Natural killer cell (primary cell): Measurements from ENCODE around the gene NEK3. TPM values are rescaled to one million over a fixed set of nuclear protein-coding genes. Genes with fewer than 3 reads are reported as not detected.
"Not testable (repeated sequence)": the region's sequence is repeated elsewhere in the genome, so short reads cannot be mapped to it uniquely, and the experiment has no call there.

Experiments used
- ATAC-seq, 3 donors: fragments of 150-1000 bp in 2 of 3; fragments of 200-7000 bp in 1 of 3; cut with Tn5 transposase; 1 replicate in 1 of 3; 2 replicates in 2 of 3; pipeline ENCODE4 v1.10.0; 2021; ENCODE audit warnings: mild to moderate bottlenecking in 2 of 3, moderate library complexity in 2 of 3
- DNase-seq, 2 donors: peaks; one replicate each; pipeline versions ENCODE4 v3.0.0 to v3.0.0-alpha.2; 2013 to 2021; ENCODE audit warnings: mixed read lengths in 1 of 2
- H3K27ac ChIP-seq: one replicate; pipeline ENCODE4 v1.5.1; 2013; ENCODE audit warnings: mild to moderate bottlenecking, low read length
- H3K27me3 ChIP-seq: one replicate; pipeline ENCODE4 v1.6.1; 2013; ENCODE audit warnings: low read length; ENCODE audit not compliant: control insufficient read depth, insufficient read depth
- H3K36me3 ChIP-seq: one replicate; pipeline ENCODE4 v1.6.1; 2013; ENCODE audit warnings: low read length; ENCODE audit not compliant: control insufficient read depth, insufficient read depth
- H3K4me1 ChIP-seq: one replicate; pipeline ENCODE4 v1.6.1; 2013; ENCODE audit warnings: low read length; ENCODE audit not compliant: control insufficient read depth, insufficient read depth
- H3K4me3 ChIP-seq: one replicate; pipeline ENCODE4 v1.5.1; 2013; ENCODE audit warnings: low read length
- H3K9me3 ChIP-seq: one replicate; pipeline ENCODE4 v1.6.1; 2013; ENCODE audit warnings: low read length; ENCODE audit not compliant: control insufficient read depth, insufficient read depth
- H3K27ac Mint-ChIP-seq, 2 donors: one replicate each; pipeline ENCODE4 v1.8.0; 2022; ENCODE audit warnings: mild to moderate bottlenecking in 2 of 2, mixed read lengths in 2 of 2, moderate library complexity in 1 of 2
- H3K27me3 Mint-ChIP-seq, 2 donors: one replicate each; pipeline ENCODE4 v1.8.0; 2022; ENCODE audit warnings: low read depth in 2 of 2, mixed read lengths in 2 of 2
- H3K36me3 Mint-ChIP-seq: one replicate; pipeline ENCODE4 v1.8.0; 2022; ENCODE audit warnings: mixed read lengths
- H3K4me1 Mint-ChIP-seq, 2 donors: one replicate each; pipeline ENCODE4 v1.8.0; 2022; ENCODE audit warnings: mixed read lengths in 2 of 2
- H3K4me3 Mint-ChIP-seq: one replicate; pipeline ENCODE4 v1.8.0; 2022; ENCODE audit warnings: mild to moderate bottlenecking, moderate library complexity, mixed read lengths
- H3K9me3 Mint-ChIP-seq, 2 donors: one replicate each; pipeline ENCODE4 v1.8.0; 2022; ENCODE audit warnings: mixed read lengths in 2 of 2
- CTCF ChIP-seq: fragments of 200-600 bp; IDR thresholded peaks from one replicate; pipeline ENCODE4 v1.8.0; 2022; ENCODE audit warnings: antibody characterized with exemption
- WGBS: methylation state at CpG from one replicate; pipeline ENCODE4 v1.1.7; 2013; ENCODE audit warnings: missing lambda C conversion rate; ENCODE audit not compliant: insufficient coverage; 5-methylcytosine and 5-hydroxymethylcytosine counted together
- intact Hi-C: fragments of 100-400 bp; cut with micrococcal nuclease; formaldehyde crosslinking; loops from one replicate; pipeline ENCODE4 v1.14.2; 2022
- total RNA-seq, 4 donors: library from RNA; stranded (reverse); fragments of 120-200 nt in 1 of 4; gene quantifications; one replicate each; pipeline versions ENCODE4 v1.2.3 to v1.2.4, GENCODE V29; 2013 to 2022

NEK3 gene
- total RNA-seq, 3 donors from 2014 or later (not counting 1 experiment from before 2014, with no cell fraction given) = 7.5 to 15.2 (median 8.8) TPM

- Mint-ChIP-seq H3K4me3 (peak overlapping the region; percentile 23), H3K9me3 (no peaks in the 10 kb centered on the region), H3K36me3 (no peaks in the 10 kb centered on the region), H3K4me1 (peaks cover 19 to 22% of the 10 kb centered on the region in 2 donors), H3K27me3 (no peaks in the 10 kb centered on the region), H3K27ac (peak overlapping the region; percentile 67 to 73)
- no CpG with 5 or more reads among the region's 1 CpG for WGBS
- Histone ChIP-seq H3K4me1 (peaks cover 6% of the 10 kb centered on the region), H3K9me3 (no peaks in the 10 kb centered on the region), H3K4me3 (no peak overlapping the region), H3K36me3 (peaks cover 13% of the 10 kb centered on the region), H3K27ac (no peak overlapping the region), H3K27me3 (no peaks in the 10 kb centered on the region)
- TF ChIP-seq CTCF = no peak
- DNase-seq = no peak
- no peak for ATAC-seq
- intact Hi-C loops = no loop called here
Measured at GRCh38 chr13:52187029-52187423, 27.6 kb upstream of the NEK3 start.

GRCh38 chr13:52181316-52181954 is 22.0 kb upstream of the NEK3 start:
- 38% methylated on average over 3 of the region's 5 CpGs for WGBS
- H3K36me3 Mint-ChIP-seq, H3K27me3 Mint-ChIP-seq, H3K9me3 ChIP-seq, H3K27me3 ChIP-seq, H3K4me1 Mint-ChIP-seq, H3K4me3 Mint-ChIP-seq, H3K9me3 Mint-ChIP-seq, H3K4me1 ChIP-seq, ATAC-seq, H3K27ac Mint-ChIP-seq, intact Hi-C loops, H3K4me3 ChIP-seq, H3K27ac ChIP-seq, DNase-seq: not testable (repeated sequence)
- peaks cover 25% of the 10 kb centered on the region for H3K36me3 ChIP-seq

GRCh38 chr13:52179925-52180324 is 20.5 kb upstream of the NEK3 start:
- Mint-ChIP-seq H3K4me3 (no peak overlapping the region), H3K36me3 (no peaks in the 10 kb centered on the region), H3K27ac (no peak overlapping the region), H3K9me3 (no peaks in the 10 kb centered on the region), H3K27me3 (no peaks in the 10 kb centered on the region), H3K4me1 (no peaks in the 10 kb centered on the region)
- H3K9me3 ChIP-seq = no peaks in the 10 kb centered on the region
- H3K36me3 ChIP-seq = peaks cover 25% of the 10 kb centered on the region
- no peak overlapping the region for H3K27ac ChIP-seq
- ATAC-seq = no peak
- no peak for DNase-seq
- no peak for TF ChIP-seq CTCF
- no peak overlapping the region for H3K4me3 ChIP-seq
- WGBS = 83% methylated on average over 1 of the region's 2 CpGs
- no peaks in the 10 kb centered on the region for H3K4me1 ChIP-seq
- H3K27me3 ChIP-seq = no peaks in the 10 kb centered on the region
- intact Hi-C loops = no loop called here

- H3K27me3 Mint-ChIP-seq = no peaks in the 10 kb centered on the region
- Histone ChIP-seq H3K27me3 (no peaks in the 10 kb centered on the region), H3K27ac (no peak overlapping the region), H3K4me3 (no peak overlapping the region), H3K36me3 (peaks cover 37% of the 10 kb centered on the region), H3K9me3 (no peaks in the 10 kb centered on the region), H3K4me1 (no peaks in the 10 kb centered on the region)
- WGBS = no CpG with 5 or more reads among the region's 2 CpGs
- no peak for ATAC-seq
- DNase-seq = no peak
- H3K9me3 Mint-ChIP-seq = no peaks in the 10 kb centered on the region
- TF ChIP-seq CTCF = no peak
- no peak overlapping the region for H3K4me3 Mint-ChIP-seq
- intact Hi-C loops = no loop called here
- no peaks in the 10 kb centered on the region for H3K36me3 Mint-ChIP-seq
- H3K27ac Mint-ChIP-seq = no peak overlapping the region
- no peaks in the 10 kb centered on the region for H3K4me1 Mint-ChIP-seq
Measured at GRCh38 chr13:52177276-52177675, 17.9 kb upstream of the NEK3 start.

- H3K4me1 Mint-ChIP-seq, H3K9me3 Mint-ChIP-seq, H3K27me3 ChIP-seq, H3K4me1 ChIP-seq, ATAC-seq, intact Hi-C loops, H3K27ac Mint-ChIP-seq, H3K27me3 Mint-ChIP-seq, H3K27ac ChIP-seq, DNase-seq, H3K9me3 ChIP-seq, H3K4me3 Mint-ChIP-seq, H3K4me3 ChIP-seq, H3K36me3 Mint-ChIP-seq: not testable (repeated sequence)
- 47% methylated on average over 4 of the region's 6 CpGs for WGBS
- peaks cover 41% of the 10 kb centered on the region for H3K36me3 ChIP-seq
Measured at GRCh38 chr13:52173970-52174369, 14.6 kb upstream of the NEK3 start.
